ENCODE data around the gene ACSM3.

DNA sequence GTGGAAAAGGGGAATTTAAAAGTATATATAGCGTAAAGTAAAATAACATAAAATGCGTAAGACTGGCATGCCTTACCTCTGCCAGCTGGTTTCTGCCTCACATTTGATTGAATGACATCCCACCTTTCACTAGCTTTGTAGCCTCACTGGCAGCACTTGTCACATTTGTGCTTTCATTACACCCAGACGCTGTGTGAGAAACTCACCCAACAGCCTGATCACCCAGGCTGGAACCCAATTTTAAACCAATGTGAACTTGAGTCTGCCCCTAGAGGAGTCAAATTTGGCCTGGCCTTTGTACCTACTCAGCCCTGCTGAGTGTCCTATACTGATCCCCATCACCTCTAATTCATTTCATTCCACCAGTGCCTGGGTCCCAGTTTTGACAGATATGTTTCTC lies 17.4 kb upstream of the ACSM3 start:
- TF ChIP-seq EZH2 (IDR thresholded peaks at IDR 0.05), result no peak
- no peak for TF ChIP-seq POLR2AphosphoS5 (IDR thresholded peaks at IDR 0.05; ENCODE audit: borderline replicate concordance, low read depth, low read length)
